Esophagus squamous epithelium (tissue), 5 donors: ENCODE measurements around the gene ZNF600. TPM values are rescaled to one million over a fixed set of nuclear protein-coding genes. Genes with fewer than 3 reads are reported as not detected.
"Not testable (repeated sequence)": the region's sequence is repeated elsewhere in the genome, so short reads cannot be mapped to it uniquely, and the experiment has no call there.

Experiments used
- DNase-seq: peaks from one replicate; lab custom pipeline; 2025; lab: John Stamatoyannopoulos, UW
- H3K27ac ChIP-seq, 4 donors: fragments of 200-600 bp; sonication (generic); one replicate each; pipeline ENCODE4 v1.5.1; 2016 to 2019; ENCODE audit warnings: mild to moderate bottlenecking in 1 of 4
- H3K27me3 ChIP-seq, 4 donors: fragments of 200-600 bp; sonication (generic); 1 replicate in 3 of 4; 2 replicates in 1 of 4; pipeline versions ENCODE4 v1.5.1 to v1.6.0; 2017 to 2021; ENCODE audit warnings: antibody characterized with exemption in 1 of 4
- H3K36me3 ChIP-seq, 3 donors: fragments of 200-600 bp; sonication (generic); one replicate each; pipeline ENCODE4 v1.5.1; 2016 to 2019
- H3K4me1 ChIP-seq, 3 donors: fragments of 200-600 bp; sonication (generic); one replicate each; pipeline ENCODE4 v1.5.1; 2017 to 2019
- H3K4me3 ChIP-seq, 4 donors: fragments of 200-600 bp; sonication (generic); 1 replicate in 3 of 4; 2 replicates in 1 of 4; pipeline ENCODE4 v1.5.1; 2016 to 2019; ENCODE audit warnings: mild to moderate bottlenecking in 2 of 4, moderate library complexity in 1 of 4
- H3K9me3 ChIP-seq, 3 donors: fragments of 200-600 bp; sonication (generic); one replicate each; pipeline ENCODE4 v1.5.1; 2016 to 2019
- POLR2A ChIP-seq, 4 donors: fragments of 450-650 bp; IDR thresholded peaks; one replicate each; pipeline ENCODE4 v1.6.1; 2017; ENCODE audit warnings: antibody characterized with exemption in 4 of 4, mild to moderate bottlenecking in 4 of 4, moderate library complexity in 3 of 4
- WGBS, 2 donors: methylation state at CpG; one replicate each; pipeline ENCODE4 v1.1.5; 2018; 5-methylcytosine and 5-hydroxymethylcytosine counted together
- intact Hi-C: fragments of 100-400 bp; cut with DNase I; formaldehyde crosslinking; loops from one replicate; pipeline ENCODE4 v1.15.0; 2022
- total RNA-seq, 4 donors: library from RNA; depleted of rRNA; stranded (reverse); fragments of >200 nt; gene quantifications; one replicate each; pipeline ENCODE4 v1.1.0, GENCODE V29; 2016
- TF ChIP-seq, protein P1 (sequence below), 6 experiments: fragments of 450-650 bp in 4 of 6; fragments of 200-600 bp in 2 of 6; sonication (generic) in 2 of 6; IDR thresholded peaks; one replicate each; pipeline ENCODE4 v1.5.1; 2016 to 2019; ENCODE audit warnings: antibody characterized with exemption in 6 of 6, mild to moderate bottlenecking in 4 of 6, moderate library complexity in 4 of 6
- donor health status: DM: yes; HTN: yes; CAD: no.

The ZNF600 gene
- total RNA-seq, 4 donors from 2014 or later: 2.3 to 16.2 (median 4.6) TPM

DNA sequence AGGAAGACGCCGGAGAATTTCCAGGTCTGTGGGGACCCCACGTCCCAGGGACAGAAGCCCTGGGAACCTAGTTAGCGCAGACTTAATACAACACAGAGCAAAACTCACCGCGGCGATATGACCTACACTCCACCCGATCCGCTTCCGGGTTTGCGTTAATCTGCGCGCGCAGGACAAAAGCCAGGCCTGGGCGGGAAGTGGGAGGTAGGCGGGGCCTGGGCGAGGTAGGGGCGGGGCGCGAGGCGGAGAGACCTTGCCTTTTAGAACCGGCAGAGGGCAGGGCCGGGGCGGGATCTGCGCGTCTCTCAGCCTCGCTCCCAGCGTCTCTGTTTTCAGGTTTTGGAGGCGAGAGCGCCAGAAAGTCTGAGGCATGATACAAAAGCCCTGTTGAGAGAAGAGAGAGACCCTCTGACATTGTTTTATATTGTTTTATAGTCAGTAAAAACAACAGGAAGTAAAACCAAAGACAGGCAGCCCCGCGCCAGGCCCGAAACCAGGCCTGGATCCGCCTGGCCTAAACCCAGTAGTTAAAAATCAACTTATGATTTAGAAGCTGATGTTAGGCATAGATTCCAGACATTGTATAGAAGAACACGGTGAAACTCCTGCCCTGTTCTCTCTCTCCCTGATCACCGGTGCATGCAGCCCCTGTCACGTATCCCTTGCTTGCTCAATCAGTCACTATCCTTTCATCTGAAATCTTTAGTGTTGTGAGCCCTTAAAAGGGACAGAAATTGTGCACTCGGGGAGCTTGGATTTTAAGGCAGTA is 51.5 kb downstream of the ZNF600 start, which contains the start of gene ZNF611:
Gene ZNF611 (minus strand): TSS at position 152 of the 769 bp plus-strand sequence. CDS start 19,150 bp downstream, outside the sequence.
- H3K4me3 ChIP-seq: peak within 1 kb of the TSS; percentile 72 to 84 (median 79)
- peaks cover 0 to 24% (median 0%) of the 10 kb centered on the region in 3 donors for H3K4me1 ChIP-seq
- H3K27ac ChIP-seq: peak within 1 kb of the TSS; percentile 86 to 94 (median 90)
- H3K36me3 ChIP-seq: peaks cover 0 to 8% (median 0%) of the 10 kb centered on the region in 3 donors
- 12 to 16% methylated on average over 19 to 27 of the region's 38 CpGs for WGBS, 2 donors
- no peaks in the 10 kb centered on the region for H3K9me3 ChIP-seq
- no peaks in the 10 kb centered on the region for H3K27me3 ChIP-seq
- peak; percentile 82 for DNase-seq
- TF ChIP-seq, protein P1, sequence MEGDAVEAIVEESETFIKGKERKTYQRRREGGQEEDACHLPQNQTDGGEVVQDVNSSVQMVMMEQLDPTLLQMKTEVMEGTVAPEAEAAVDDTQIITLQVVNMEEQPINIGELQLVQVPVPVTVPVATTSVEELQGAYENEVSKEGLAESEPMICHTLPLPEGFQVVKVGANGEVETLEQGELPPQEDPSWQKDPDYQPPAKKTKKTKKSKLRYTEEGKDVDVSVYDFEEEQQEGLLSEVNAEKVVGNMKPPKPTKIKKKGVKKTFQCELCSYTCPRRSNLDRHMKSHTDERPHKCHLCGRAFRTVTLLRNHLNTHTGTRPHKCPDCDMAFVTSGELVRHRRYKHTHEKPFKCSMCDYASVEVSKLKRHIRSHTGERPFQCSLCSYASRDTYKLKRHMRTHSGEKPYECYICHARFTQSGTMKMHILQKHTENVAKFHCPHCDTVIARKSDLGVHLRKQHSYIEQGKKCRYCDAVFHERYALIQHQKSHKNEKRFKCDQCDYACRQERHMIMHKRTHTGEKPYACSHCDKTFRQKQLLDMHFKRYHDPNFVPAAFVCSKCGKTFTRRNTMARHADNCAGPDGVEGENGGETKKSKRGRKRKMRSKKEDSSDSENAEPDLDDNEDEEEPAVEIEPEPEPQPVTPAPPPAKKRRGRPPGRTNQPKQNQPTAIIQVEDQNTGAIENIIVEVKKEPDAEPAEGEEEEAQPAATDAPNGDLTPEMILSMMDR (IDR thresholded peaks at IDR 0.05): peak; percentile 50 to 88 (median 72)
- TF ChIP-seq POLR2A (IDR thresholded peaks at IDR 0.05): peak in 3 of 4 donors; percentile 51 to 82 (median 73)
- intact Hi-C loops: no loop called here

DNA sequence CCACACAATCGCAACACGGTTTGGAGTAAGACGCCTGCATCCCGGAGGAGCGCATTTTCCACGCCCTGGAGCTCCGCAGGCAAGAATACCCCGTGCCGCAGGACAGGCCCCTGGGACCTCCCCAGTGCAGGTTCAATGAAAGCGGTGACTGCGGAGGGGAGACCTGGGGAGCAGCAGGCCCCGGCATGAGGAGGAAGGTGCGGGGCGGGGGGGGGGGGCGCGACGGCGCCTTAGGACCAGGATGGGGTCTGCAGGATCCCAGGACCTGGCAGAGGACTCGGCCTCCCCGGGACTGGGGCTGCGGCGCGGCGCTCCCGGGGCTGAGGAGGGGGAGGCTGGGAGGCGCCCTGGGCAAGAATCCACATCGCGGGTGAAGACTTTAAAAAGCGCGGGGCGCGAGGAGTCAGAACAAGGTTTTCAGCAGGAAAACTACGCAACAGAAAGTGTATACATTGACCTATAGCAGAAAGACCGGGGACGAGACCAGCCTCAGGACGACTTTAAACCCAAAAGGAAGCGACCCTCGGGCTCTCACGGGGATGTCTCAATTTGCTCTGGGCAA is 52.2 kb downstream of the ZNF600 start:
- intact Hi-C loops: no loop called here
- no peak for TF ChIP-seq POLR2A (IDR thresholded peaks at IDR 0.05)
- TF ChIP-seq, protein P1 (IDR thresholded peaks at IDR 0.05): no peak
- H3K4me3 ChIP-seq: peak overlapping the region; percentile 72 to 84 (median 79)
- H3K36me3 ChIP-seq: peaks cover 0 to 8% (median 0%) of the 10 kb centered on the region in 3 donors
- H3K9me3 ChIP-seq: no peaks in the 10 kb centered on the region
- H3K27ac ChIP-seq: peak overlapping the region; percentile 86 to 94 (median 90)
- no peaks in the 10 kb centered on the region for H3K27me3 ChIP-seq
- no peak for DNase-seq
- 0% methylated on average over 4 to 17 of the region's 39 CpGs for WGBS, 2 donors
- H3K4me1 ChIP-seq: peaks cover 0 to 24% (median 0%) of the 10 kb centered on the region in 3 donors

DNA sequence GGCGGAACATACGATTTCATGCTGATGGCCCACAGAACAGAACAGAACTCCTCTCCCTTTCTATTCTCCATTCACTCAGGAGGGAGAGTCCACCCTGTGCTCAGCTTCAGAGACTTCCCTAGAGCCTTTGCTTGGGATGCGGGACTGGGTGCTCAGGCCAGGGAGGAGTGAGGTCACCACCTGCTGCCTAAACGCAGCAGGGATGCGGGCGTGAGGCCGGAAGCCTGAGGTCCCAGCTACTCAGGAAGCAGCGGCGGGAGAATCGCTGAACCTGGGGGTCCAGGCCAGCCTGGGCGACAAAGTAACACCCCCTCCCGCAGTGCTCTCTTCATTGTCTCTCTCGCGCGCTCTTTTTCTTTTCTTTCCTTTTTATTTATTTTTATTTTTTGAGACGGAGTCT is 60.5 kb downstream of the ZNF600 start:
- DNase-seq, H3K27me3 ChIP-seq, intact Hi-C loops, H3K4me1 ChIP-seq, H3K4me3 ChIP-seq, H3K27ac ChIP-seq: not testable (repeated sequence)
- Histone ChIP-seq H3K9me3 (peaks cover 0 to 20% (median 8%) of the 10 kb centered on the region in 3 donors), H3K36me3 (peaks cover under 1 to 78% (median 11%) of the 10 kb centered on the region in 3 donors)
- WGBS, 2 donors: 96 to 100% methylated on average over 7 to 16 of the region's 16 CpGs

DNA sequence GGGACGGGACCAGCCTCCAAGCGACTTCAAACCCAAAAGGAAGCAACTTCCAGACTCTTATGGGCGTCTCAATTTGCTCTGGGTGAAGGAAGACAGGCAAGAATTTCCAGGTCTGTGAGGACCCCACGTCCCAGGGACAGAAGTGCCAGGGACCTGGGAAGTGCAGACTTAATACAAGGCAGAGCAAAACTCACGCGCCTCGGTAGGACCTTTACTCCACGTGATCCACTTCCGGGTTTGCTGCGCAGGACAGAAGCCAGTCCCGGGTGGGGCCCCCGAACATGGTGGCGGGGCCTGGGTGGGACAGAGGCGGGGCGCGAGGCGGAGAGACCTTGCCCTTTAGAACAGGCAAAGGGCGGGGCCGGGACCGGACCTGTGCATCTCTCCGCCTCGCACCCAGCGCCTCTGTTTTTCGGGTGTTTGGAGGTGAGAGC is 61.0 kb downstream of the ZNF600 start:
- no peak for TF ChIP-seq POLR2A (IDR thresholded peaks at IDR 0.05)
- H3K4me3 ChIP-seq: no peak overlapping the region
- H3K9me3 ChIP-seq: peaks cover 0 to 26% (median 12%) of the 10 kb centered on the region in 3 donors
- H3K4me1 ChIP-seq: peaks cover 0 to 6% (median 0%) of the 10 kb centered on the region in 3 donors
- H3K27ac ChIP-seq: no peak overlapping the region
- WGBS, 2 donors: 89 to 90% methylated on average over 10 to 15 of the region's 24 CpGs
- intact Hi-C loops: no loop called here
- H3K36me3 ChIP-seq: peaks cover 6 to 78% (median 11%) of the 10 kb centered on the region in 3 donors
- no peaks in the 10 kb centered on the region for H3K27me3 ChIP-seq
- DNase-seq: no peak

DNA sequence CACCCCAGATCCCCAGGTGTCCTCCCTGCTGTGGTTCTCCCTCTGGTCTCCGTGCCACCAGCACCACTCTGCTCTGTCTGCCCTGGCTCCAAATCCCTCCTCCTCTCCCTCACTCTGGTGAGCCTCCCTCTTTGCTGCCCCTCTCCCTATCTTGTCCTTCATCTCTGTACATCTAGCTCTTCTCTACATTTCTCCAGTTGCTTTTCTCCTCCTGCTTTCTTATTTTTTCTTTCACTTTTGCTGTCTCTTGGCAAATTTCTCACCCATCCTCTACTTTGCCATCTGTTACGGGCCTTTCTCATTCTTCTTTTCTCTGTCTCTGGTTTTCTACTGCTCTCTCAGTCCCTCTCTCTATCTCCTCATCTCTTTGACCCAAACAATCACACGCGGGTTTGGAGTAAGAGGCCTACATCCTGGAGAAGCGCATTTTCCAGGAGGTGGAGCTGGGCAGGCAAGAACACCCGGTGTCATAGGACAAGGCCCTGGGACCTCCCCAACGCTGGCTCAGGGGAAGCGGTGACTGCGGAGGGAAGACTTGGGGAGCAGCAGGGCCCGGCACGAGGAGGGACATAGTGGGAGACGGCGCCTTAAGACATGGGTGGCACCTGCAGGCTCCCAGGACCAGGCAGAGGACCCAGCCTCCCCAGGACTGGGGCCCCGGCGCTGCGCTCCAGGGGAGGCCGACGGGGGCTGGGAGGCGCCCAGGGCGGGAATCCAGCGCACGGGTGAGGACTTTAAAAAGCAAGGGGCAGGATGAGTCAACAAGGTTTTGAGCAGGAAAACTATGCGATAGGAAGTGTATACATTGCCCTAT is 61.7 kb downstream of the ZNF600 start:
- Histone ChIP-seq H3K4me1 (peaks cover 0 to 6% (median 0%) of the 10 kb centered on the region in 3 donors), H3K27ac (no peak overlapping the region), H3K9me3 (peaks cover 0 to 31% (median 14%) of the 10 kb centered on the region in 3 donors), H3K4me3 (no peak overlapping the region), H3K36me3 (peaks cover 8 to 81% (median 11%) of the 10 kb centered on the region in 3 donors), H3K27me3 (no peaks in the 10 kb centered on the region)
- 92 to 94% methylated on average over 22 of the region's 23 CpGs for WGBS, 2 donors
- DNase-seq: no peak
- intact Hi-C loops: no loop called here
- TF ChIP-seq POLR2A (IDR thresholded peaks at IDR 0.05): no peak

DNA sequence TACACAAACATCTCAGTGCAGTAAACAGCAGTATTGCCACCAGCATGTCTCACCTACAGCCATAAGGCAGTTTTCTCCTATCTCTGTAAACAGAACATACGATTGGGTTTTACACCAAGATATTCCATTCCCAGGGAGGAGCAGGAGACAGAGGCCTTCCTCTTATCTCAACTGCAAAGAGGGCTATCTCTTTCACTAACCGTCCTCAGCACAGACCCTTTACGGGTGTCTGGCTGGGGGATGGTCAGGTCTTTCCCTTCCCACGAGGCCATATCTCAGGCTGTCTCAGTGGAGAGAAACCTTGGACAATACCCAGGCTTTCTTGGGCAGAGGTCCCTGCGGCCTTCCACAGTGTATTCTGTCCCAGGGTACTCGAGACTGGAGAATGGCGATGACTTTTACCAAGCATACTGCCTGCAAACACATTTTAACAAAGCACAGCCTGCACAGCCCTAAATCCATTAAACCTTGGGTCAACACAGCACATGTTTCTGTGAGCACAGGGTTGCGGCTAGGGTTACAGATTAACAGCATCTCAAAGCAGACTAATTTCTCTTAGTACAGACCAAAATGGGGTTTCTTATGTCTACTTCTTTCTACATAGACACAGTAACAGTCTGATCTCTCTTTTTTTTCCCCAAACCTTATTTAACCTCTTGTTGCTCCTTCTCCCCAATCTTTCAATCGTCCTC is 62.5 kb downstream of the ZNF600 start:
- Histone ChIP-seq H3K9me3 (peaks cover 0 to 31% (median 14%) of the 10 kb centered on the region in 3 donors), H3K36me3 (peaks cover 8 to 83% (median 11%) of the 10 kb centered on the region in 3 donors)
- H3K27ac ChIP-seq, H3K4me1 ChIP-seq, H3K4me3 ChIP-seq, DNase-seq, H3K27me3 ChIP-seq, intact Hi-C loops: not testable (repeated sequence)
- WGBS, 2 donors: 82 to 85% methylated on average over 7 to 8 of the region's 9 CpGs
